Gastroesophageal sphincter (tissue), 4 donors: ENCODE measurements around the gene HDAC4. TPM values are rescaled to one million over a fixed set of nuclear protein-coding genes. Genes with fewer than 3 reads are reported as not detected.

ENCODE experiments used
- ATAC-seq: fragments of 150-250 bp; one replicate; pipeline ENCODE4 v1.9.1; 2016; ENCODE audit warnings: mild to moderate bottlenecking, moderate library complexity
- H3K27ac ChIP-seq, 4 donors: fragments of 200-600 bp; sonication (generic) in 3 of 4; 1 replicate in 3 of 4; 2 replicates in 1 of 4; pipeline ENCODE4 v1.5.1; 2016 to 2019
- H3K27me3 ChIP-seq: fragments of 200-600 bp; sonication (generic); one replicate; pipeline ENCODE4 v1.5.1; 2019
- H3K36me3 ChIP-seq, 2 donors: fragments of 200-600 bp; sonication (generic); one replicate each; pipeline ENCODE4 v1.5.1; 2019; ENCODE audit warnings: control low read depth in 1 of 2
- H3K4me1 ChIP-seq, 3 donors: fragments of 200-600 bp; sonication (generic); 1 replicate in 2 of 3; 2 replicates in 1 of 3; pipeline ENCODE4 v1.5.1; 2016 to 2019; ENCODE audit warnings: control low read depth in 2 of 3
- H3K4me3 ChIP-seq, 2 donors: fragments of 200-600 bp; sonication (generic); one replicate each; pipeline ENCODE4 v1.5.1; 2019; ENCODE audit warnings: mild to moderate bottlenecking in 1 of 2, moderate library complexity in 1 of 2
- H3K9me3 ChIP-seq, 3 donors: fragments of 200-600 bp; sonication (generic); one replicate each; pipeline ENCODE4 v1.5.1; 2017 to 2019; ENCODE audit warnings: control low read depth in 2 of 3
- EP300 ChIP-seq: sonication (generic); formaldehyde crosslinking; IDR thresholded peaks from one replicate; pipeline ENCODE4 v1.6.1; 2017; ENCODE audit warnings: antibody characterized with exemption, mild to moderate bottlenecking
- POLR2A ChIP-seq, 2 donors: fragments of 450-650 bp; IDR thresholded peaks; one replicate each; pipeline ENCODE4 v1.6.1; 2017; ENCODE audit warnings: antibody characterized with exemption in 2 of 2, mild to moderate bottlenecking in 2 of 2, moderate library complexity in 1 of 2
- POLR2AphosphoS5 ChIP-seq: sonication (generic); formaldehyde crosslinking; IDR thresholded peaks from one replicate; pipeline ENCODE4 v1.6.1; 2017; ENCODE audit warnings: antibody characterized with exemption
- WGBS, 2 donors: methylation state at CpG; one replicate each; pipeline ENCODE4 v1.1.5; 2018; ENCODE audit warnings: low coverage in 1 of 2; 5-methylcytosine and 5-hydroxymethylcytosine counted together
- total RNA-seq, 4 donors: library from RNA; depleted of rRNA; stranded (reverse); fragments of >200 nt; gene quantifications; one replicate each; pipeline ENCODE4 v1.1.0, GENCODE V29; 2016
- TF ChIP-seq, protein P1 (sequence below), 4 experiments: fragments of 200-600 bp in 2 of 4; fragments of 450-650 bp in 2 of 4; sonication (generic) in 1 of 4; IDR thresholded peaks; one replicate each; pipeline ENCODE4 v1.5.1; 2017 to 2019; ENCODE audit warnings: antibody characterized with exemption in 4 of 4, mild to moderate bottlenecking in 2 of 4, moderate library complexity in 2 of 4

Gene HDAC4
- total RNA-seq, 4 donors from 2014 or later: 41.3 to 104 (median 85.8) TPM

DNA sequence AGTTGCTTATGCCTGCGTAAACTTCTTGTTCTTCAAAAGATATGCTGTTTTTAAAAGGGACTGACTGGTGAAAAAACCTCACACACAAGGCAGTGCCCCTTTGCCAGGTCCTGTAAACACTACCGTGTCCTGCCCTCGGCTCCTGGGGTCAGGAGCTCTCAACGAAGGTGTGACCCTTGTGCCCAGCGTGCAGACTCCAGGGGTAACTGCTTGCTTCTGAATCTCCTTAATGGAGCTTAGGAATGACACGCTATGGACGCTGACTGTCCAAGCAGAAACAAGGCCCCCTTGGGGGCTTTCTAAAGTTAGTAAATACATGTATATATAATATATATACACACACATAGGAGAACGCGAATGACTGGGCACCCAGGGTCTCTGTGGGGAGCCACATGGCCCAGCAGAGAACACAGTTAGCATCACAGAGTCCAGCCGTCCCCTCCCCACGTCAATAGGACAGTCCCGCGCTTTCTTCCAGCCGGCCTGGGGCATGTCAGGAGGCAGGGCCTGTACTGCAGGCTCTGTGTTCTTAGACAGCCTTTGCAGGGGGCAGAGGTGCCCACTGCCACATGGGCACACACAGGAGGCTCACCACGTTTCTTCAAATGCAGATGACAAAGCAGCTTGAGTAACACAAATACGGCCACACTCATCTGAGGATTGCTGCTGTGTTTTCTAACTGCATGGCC, 96.1 kb downstream of the HDAC4 start:
- H3K4me3 ChIP-seq: peak overlapping the region in 1 of 2 donors; percentile 55
- TF ChIP-seq, protein P1, sequence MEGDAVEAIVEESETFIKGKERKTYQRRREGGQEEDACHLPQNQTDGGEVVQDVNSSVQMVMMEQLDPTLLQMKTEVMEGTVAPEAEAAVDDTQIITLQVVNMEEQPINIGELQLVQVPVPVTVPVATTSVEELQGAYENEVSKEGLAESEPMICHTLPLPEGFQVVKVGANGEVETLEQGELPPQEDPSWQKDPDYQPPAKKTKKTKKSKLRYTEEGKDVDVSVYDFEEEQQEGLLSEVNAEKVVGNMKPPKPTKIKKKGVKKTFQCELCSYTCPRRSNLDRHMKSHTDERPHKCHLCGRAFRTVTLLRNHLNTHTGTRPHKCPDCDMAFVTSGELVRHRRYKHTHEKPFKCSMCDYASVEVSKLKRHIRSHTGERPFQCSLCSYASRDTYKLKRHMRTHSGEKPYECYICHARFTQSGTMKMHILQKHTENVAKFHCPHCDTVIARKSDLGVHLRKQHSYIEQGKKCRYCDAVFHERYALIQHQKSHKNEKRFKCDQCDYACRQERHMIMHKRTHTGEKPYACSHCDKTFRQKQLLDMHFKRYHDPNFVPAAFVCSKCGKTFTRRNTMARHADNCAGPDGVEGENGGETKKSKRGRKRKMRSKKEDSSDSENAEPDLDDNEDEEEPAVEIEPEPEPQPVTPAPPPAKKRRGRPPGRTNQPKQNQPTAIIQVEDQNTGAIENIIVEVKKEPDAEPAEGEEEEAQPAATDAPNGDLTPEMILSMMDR (IDR thresholded peaks at IDR 0.05): no peak
- TF ChIP-seq EP300 (no peak), POLR2A (IDR thresholded peaks at IDR 0.05) (no peak), POLR2AphosphoS5 (no peak)
- no peaks in the 10 kb centered on the region for H3K9me3 ChIP-seq
- H3K36me3 ChIP-seq: no peaks in the 10 kb centered on the region
- peaks cover 3 to 98% (median 59%) of the 10 kb centered on the region in 3 donors for H3K4me1 ChIP-seq
- ATAC-seq: no peak
- H3K27me3 ChIP-seq: no peaks in the 10 kb centered on the region
- peak overlapping the region in 3 of 4 donors; percentile 15 to 93 (median 91) for H3K27ac ChIP-seq
- WGBS, 2 donors: 22 to 75% methylated on average over 1 to 14 of the region's 16 CpGs

DNA sequence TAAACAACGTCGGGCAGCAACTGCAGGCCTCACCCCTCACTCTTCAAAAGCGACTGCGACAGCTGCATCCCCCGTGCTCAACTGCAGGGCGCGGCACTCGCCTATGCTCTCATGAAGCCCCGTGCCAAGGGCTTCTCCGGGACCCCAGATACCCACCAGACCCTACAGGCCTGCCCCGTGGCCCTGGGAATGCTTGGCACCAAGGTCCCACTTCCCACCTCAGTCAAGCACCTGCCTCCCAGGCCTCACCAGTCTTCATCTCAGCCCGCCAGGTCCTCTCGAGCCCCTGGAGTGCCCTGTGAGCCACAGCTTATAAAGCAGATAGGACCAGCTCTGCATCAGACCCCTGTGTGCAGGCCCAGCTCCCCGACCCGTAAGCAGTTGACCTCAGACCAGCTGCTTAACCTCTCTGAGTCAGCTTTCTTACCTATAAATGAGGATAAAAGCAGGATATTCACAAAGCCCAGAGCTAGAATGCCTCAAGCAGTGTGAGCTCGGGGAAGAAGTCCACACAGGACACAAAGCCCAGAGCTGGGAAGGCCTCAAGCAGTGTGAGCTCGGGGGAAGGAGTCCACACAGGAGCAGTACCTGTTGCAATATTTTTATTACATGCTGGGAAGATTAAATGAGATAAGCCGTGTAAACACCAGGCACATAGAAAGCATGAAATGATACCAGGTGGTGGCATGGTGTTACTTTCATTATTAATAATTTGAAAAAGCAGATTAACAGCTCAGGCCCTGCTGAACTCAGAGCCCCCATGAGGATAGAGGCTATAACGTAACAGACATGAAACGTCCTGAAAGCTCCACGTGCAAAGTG, 96.9 kb downstream of the HDAC4 start:
- TF ChIP-seq EP300: no peak
- TF ChIP-seq POLR2A (IDR thresholded peaks at IDR 0.05): no peak
- TF ChIP-seq, protein P1 (IDR thresholded peaks at IDR 0.05): no peak
- TF ChIP-seq POLR2AphosphoS5: no peak
- Histone ChIP-seq H3K4me1 (peaks cover 0 to 99% (median 61%) of the 10 kb centered on the region in 3 donors), H3K27ac (peak overlapping the region in 3 of 4 donors; percentile 15 to 93 (median 91)), H3K27me3 (no peaks in the 10 kb centered on the region), H3K9me3 (no peaks in the 10 kb centered on the region), H3K36me3 (no peaks in the 10 kb centered on the region), H3K4me3 (no peak overlapping the region)
- no peak for ATAC-seq
- WGBS, 2 donors: 45 to 52% methylated on average over 7 to 8 of the region's 21 CpGs

DNA sequence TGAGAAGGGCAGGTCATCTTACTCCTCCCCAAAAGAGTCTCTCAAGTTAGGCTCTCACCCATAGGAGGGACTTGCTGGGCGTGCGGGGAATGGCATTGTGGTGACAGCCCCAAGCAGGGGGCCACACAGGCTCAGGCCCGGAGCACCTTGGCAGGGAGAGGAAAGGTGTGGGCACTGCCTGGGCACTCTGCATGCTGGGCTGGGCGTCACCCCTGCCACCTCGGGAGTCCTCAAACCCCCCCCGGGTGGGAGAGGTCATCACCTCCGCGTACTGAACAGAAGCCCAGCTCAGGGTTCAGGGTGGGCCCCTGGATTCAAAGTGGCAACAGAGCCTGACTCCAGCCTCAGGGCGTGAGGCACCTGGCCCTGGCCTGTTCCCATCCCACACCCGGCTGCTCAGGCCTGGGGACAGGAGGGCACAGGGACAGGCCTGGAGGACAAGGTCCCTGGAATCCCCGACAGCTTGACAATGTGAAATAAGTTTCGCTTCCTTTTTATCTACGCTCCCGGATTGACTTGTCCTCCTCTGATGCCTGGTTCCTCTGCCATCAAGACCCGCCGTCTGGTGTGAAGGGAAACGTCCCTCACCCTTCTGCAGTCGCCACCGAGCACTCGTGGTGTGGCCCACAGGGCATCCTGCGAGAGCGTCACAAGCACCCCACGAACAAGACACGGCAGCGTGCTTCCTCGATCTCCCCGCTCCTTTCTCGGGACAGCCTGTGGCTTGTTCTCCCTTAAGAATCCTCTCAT, 97.8 kb downstream of the HDAC4 start:
- TF ChIP-seq POLR2AphosphoS5 (no peak), EP300 (no peak), POLR2A (IDR thresholded peaks at IDR 0.05) (no peak)
- TF ChIP-seq, protein P1 (IDR thresholded peaks at IDR 0.05): no peak
- H3K4me1 ChIP-seq: peaks cover 0 to 100% (median 65%) of the 10 kb centered on the region in 3 donors
- no peaks in the 10 kb centered on the region for H3K9me3 ChIP-seq
- no peaks in the 10 kb centered on the region for H3K36me3 ChIP-seq
- 86% methylated on average over 16 to 17 of the region's 28 CpGs for WGBS, 2 donors
- peak overlapping the region in 3 of 4 donors; percentile 28 to 93 (median 91) for H3K27ac ChIP-seq
- H3K4me3 ChIP-seq: no peak overlapping the region
- no peaks in the 10 kb centered on the region for H3K27me3 ChIP-seq
- no peak for ATAC-seq

DNA sequence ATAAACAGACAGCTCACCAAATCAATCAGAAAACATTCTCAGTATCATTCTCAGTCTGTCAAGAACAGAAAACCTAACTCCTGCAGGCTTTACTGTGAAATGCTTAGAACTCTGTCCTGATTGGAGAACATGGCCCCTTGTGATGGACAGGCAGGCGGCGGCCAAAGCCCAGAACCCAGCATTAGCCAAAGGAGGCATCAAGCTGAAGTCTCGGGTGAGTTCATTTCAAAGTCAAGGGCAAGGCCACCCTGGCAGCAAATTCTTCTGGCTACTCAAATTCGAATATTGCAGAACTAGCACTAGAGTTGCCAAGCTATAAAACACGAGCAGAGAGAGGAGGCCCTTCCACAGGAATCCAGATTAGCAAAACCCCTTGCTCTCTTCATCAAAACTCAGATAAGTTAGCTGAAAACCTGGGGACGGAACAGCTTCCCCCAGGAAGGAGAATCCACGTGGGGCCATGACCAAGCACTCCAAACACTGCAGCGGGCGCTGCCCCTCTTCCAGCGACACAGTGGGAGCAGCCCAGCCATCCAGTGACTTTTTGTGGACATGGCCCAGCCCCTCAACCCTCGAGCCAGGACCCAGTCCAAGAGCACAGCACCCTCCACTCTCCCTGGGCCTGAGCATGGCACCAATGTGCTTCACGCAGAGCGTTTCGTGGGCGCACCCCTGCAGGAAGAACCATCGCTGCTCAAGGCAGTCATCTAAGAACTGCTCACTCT, 98.6 kb downstream of the HDAC4 start:
- no peak for ATAC-seq
- Histone ChIP-seq H3K27ac (peak overlapping the region in 3 of 4 donors; percentile 28 to 93 (median 91)), H3K4me1 (peaks cover 0 to 100% (median 63%) of the 10 kb centered on the region in 3 donors), H3K36me3 (no peaks in the 10 kb centered on the region), H3K27me3 (no peaks in the 10 kb centered on the region), H3K9me3 (no peaks in the 10 kb centered on the region), H3K4me3 (no peak overlapping the region)
- WGBS, 2 donors: 28% methylated on average over 4 of the region's 16 CpGs; no CpG with 5 or more reads in 1 of the 2 donors
- TF ChIP-seq EP300 (no peak), POLR2AphosphoS5 (no peak), POLR2A (IDR thresholded peaks at IDR 0.05) (no peak)
- TF ChIP-seq, protein P1 (IDR thresholded peaks at IDR 0.05): no peak
